Measurements from ENCODE around the gene PRAMEF2.
"Not testable (repeated sequence)": the region's sequence is repeated elsewhere in the genome, so short reads cannot be mapped to it uniquely, and the experiment has no call there.

- TF ChIP-seq POLR2A (IDR thresholded peaks at IDR 0.05; ENCODE audit: extremely low read depth, insufficient read length); CTCF (IDR thresholded peaks at IDR 0.05; ENCODE audit: low read depth, low read length): not testable (repeated sequence)
Observed at GRCh38 chr1:12886101-12886500, 29.2 kb downstream of the PRAMEF2 start, which contains the start of gene PRAMEF4.
